ENCODE results near the gene TPD52L1. TPM values are rescaled to one million over a fixed set of nuclear protein-coding genes. Genes with fewer than 3 reads are reported as not detected.

TPD52L1 gene
- total and polyA plus RNA-seq, 4 donors, result 15.6 to 43.5 (median 16.7) TPM

DNA sequence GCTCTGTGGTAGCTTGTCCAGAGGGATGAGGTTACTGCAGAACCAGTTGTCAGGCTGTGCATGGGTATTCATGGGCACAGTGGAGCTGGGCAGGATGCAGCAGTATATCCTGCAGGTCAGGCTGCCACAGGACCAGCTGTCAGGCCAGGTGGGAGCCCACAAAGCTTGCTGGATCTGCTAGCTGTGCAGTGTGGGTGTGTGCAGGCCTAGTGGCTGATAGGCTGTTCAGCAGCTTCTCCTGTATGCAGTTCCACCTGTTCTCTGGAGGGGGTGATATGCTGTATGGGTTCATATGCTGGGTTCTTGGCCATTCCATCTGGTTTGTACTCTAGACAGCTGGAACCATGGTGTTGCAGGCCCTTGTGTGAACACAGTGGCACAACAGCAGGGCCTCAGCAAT lies 40.6 kb upstream of the TPD52L1 start:
- Histone ChIP-seq H3K4me3 (no peak overlapping the region), H3K27ac (ENCODE audit: low read depth in 1 of 2, low read length in 1 of 2) (no peak overlapping the region), H3K36me3 (ENCODE audit: control insufficient read depth in 4 of 4, insufficient read depth in 4 of 4, low read length in 4 of 4) (no peaks in the 10 kb centered on the region), H3K9me3 (ENCODE audit: control insufficient read depth in 4 of 4, insufficient read depth in 3 of 4, low read length in 3 of 4) (peaks cover 0 to 6% (median 1%) of the 10 kb centered on the region in 4 donors), H3K9ac (ENCODE audit: insufficient read depth in 1 of 2, low read length in 2 of 2) (no peak overlapping the region), H3K27me3 (ENCODE audit: control insufficient read depth in 3 of 3, insufficient read depth in 3 of 3, low read length in 2 of 3) (no peaks in the 10 kb centered on the region), H3K4me1 (ENCODE audit: control insufficient read depth in 5 of 5, insufficient read depth in 5 of 5, low read length in 5 of 5) (no peaks in the 10 kb centered on the region)
- DNase-seq (no peak), ATAC-seq (ENCODE audit: insufficient read depth, low FRiP score) (no peak)
- TF ChIP-seq, protein P1, sequence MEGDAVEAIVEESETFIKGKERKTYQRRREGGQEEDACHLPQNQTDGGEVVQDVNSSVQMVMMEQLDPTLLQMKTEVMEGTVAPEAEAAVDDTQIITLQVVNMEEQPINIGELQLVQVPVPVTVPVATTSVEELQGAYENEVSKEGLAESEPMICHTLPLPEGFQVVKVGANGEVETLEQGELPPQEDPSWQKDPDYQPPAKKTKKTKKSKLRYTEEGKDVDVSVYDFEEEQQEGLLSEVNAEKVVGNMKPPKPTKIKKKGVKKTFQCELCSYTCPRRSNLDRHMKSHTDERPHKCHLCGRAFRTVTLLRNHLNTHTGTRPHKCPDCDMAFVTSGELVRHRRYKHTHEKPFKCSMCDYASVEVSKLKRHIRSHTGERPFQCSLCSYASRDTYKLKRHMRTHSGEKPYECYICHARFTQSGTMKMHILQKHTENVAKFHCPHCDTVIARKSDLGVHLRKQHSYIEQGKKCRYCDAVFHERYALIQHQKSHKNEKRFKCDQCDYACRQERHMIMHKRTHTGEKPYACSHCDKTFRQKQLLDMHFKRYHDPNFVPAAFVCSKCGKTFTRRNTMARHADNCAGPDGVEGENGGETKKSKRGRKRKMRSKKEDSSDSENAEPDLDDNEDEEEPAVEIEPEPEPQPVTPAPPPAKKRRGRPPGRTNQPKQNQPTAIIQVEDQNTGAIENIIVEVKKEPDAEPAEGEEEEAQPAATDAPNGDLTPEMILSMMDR (IDR thresholded peaks at IDR 0.05; ENCODE audit: control extremely low read depth, extremely low read depth), result no peak

DNA sequence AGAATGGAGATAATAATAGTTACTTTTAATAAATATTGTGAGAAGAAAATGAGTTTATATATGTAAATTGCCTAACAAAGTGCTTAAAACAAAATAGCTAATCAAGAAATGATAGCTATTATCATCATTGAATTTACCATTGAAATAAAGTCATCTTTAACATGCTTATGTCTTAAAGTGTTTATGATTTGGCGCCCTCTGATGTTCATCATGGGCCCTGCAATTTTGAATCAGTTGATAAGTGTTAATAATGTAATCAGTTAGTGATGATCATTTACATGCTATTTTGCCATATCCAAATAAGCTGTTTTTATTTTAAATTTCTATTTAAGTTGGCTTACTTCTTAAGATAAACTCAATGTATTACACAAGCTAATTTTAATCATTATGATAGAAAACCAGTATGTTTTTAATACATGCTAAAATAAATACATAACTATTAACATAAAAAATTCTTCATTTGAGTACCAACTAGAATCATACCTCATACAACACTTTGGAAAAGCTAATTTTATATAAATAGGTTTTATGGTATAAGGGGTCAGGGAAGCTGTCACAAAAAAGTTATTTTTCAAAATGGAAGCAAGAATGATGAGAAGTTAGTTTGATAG lies 39.2 kb upstream of the TPD52L1 start:
- H3K4me1 ChIP-seq (ENCODE audit: control insufficient read depth in 5 of 5, insufficient read depth in 5 of 5, low read length in 5 of 5), result no peaks in the 10 kb centered on the region

DNA sequence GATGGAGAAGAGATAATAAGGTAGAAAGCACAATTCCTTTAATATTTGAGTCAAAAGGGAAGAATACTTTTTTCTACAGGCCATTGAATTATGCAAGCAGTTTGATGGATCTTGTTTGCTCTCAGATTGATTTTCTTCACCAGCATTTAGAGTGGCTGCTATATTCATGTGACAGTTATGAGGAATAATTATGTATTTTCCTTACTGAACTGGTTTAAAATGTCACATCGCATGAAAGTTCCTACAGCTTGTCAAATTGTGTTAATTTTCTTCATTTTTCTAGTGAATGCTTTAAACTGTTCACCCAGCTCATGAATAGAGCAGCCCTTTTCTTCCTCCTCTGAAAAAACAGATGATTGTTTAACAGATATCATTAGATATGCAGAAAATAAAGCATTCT lies 37.4 kb upstream of the TPD52L1 start:
- no peak for ATAC-seq (ENCODE audit: insufficient read depth, low FRiP score)
- no peak overlapping the region for H3K27ac ChIP-seq (ENCODE audit: low read depth in 1 of 2, low read length in 1 of 2)
- H3K4me3 ChIP-seq, result no peak overlapping the region
- H3K27me3 ChIP-seq (ENCODE audit: control insufficient read depth in 3 of 3, insufficient read depth in 3 of 3, low read length in 2 of 3), result no peaks in the 10 kb centered on the region
- 90 to 95% methylated on average over 1 of the region's 1 CpG for WGBS, 2 donors
- TF ChIP-seq, protein P1 (IDR thresholded peaks at IDR 0.05; ENCODE audit: control extremely low read depth, extremely low read depth), result no peak
- no peaks in the 10 kb centered on the region for H3K4me1 ChIP-seq (ENCODE audit: control insufficient read depth in 5 of 5, insufficient read depth in 5 of 5, low read length in 5 of 5)
- no peak overlapping the region for H3K9ac ChIP-seq (ENCODE audit: insufficient read depth in 1 of 2, low read length in 2 of 2)
- peaks cover 0 to 4% (median 0%) of the 10 kb centered on the region in 4 donors for H3K9me3 ChIP-seq (ENCODE audit: control insufficient read depth in 4 of 4, insufficient read depth in 3 of 4, low read length in 3 of 4)
- no peaks in the 10 kb centered on the region for H3K36me3 ChIP-seq (ENCODE audit: control insufficient read depth in 4 of 4, insufficient read depth in 4 of 4, low read length in 4 of 4)
- DNase-seq, result no peak

More for the DNA sequence above, 39.2 kb upstream of the TPD52L1 start:
- Histone ChIP-seq H3K9ac (ENCODE audit: insufficient read depth in 1 of 2, low read length in 2 of 2) (no peak overlapping the region), H3K9me3 (ENCODE audit: control insufficient read depth in 4 of 4, insufficient read depth in 3 of 4, low read length in 3 of 4) (peaks cover 0 to 6% (median 1%) of the 10 kb centered on the region in 4 donors), H3K4me3 (no peak overlapping the region), H3K36me3 (ENCODE audit: control insufficient read depth in 4 of 4, insufficient read depth in 4 of 4, low read length in 4 of 4) (no peaks in the 10 kb centered on the region), H3K27me3 (ENCODE audit: control insufficient read depth in 3 of 3, insufficient read depth in 3 of 3, low read length in 2 of 3) (no peaks in the 10 kb centered on the region), H3K27ac (ENCODE audit: low read depth in 1 of 2, low read length in 1 of 2) (no peak overlapping the region)
- DNase-seq (peak in 2 of 3 donors; percentile 70 to 71), ATAC-seq (ENCODE audit: insufficient read depth, low FRiP score) (no peak)
- WGBS, 2 donors, result 0% methylated on average over 1 of the region's 1 CpG
- TF ChIP-seq, protein P1 (IDR thresholded peaks at IDR 0.05; ENCODE audit: control extremely low read depth, extremely low read depth), result peak; percentile 71

DNA sequence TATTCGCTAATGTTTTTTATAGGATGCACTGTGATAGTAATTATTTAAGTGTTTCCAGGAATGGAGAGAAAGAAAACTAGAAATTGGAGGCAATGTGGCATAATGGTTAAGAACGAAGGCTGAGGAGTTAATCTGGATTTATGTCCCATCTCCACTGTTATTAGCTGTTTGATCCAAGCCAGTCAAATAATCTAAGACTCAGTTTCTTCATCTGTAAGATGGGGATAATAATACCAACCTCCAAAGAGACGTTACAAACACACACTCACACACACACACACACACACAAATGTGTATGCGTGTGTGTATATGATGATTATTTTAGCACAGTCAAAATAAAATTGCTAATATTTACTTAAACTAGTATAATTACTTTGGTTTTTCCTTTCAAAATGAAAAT lies 36.9 kb upstream of the TPD52L1 start:
- Histone ChIP-seq H3K4me3 (no peak overlapping the region), H3K27me3 (ENCODE audit: control insufficient read depth in 3 of 3, insufficient read depth in 3 of 3, low read length in 2 of 3) (no peaks in the 10 kb centered on the region), H3K27ac (ENCODE audit: low read depth in 1 of 2, low read length in 1 of 2) (no peak overlapping the region), H3K4me1 (ENCODE audit: control insufficient read depth in 5 of 5, insufficient read depth in 5 of 5, low read length in 5 of 5) (no peaks in the 10 kb centered on the region), H3K36me3 (ENCODE audit: control insufficient read depth in 4 of 4, insufficient read depth in 4 of 4, low read length in 4 of 4) (no peaks in the 10 kb centered on the region), H3K9me3 (ENCODE audit: control insufficient read depth in 4 of 4, insufficient read depth in 3 of 4, low read length in 3 of 4) (no peaks in the 10 kb centered on the region), H3K9ac (ENCODE audit: insufficient read depth in 1 of 2, low read length in 2 of 2) (no peak overlapping the region)
- TF ChIP-seq, protein P1 (IDR thresholded peaks at IDR 0.05; ENCODE audit: control extremely low read depth, extremely low read depth), result no peak
- 89 to 91% methylated on average over 4 of the region's 4 CpGs for WGBS, 2 donors
- ATAC-seq (ENCODE audit: insufficient read depth, low FRiP score), result no peak
- DNase-seq, result no peak

Data from lung (tissue), 12 donors.